ENCODE results near the gene CSF1.

The CSF1 gene

GRCh38 chr1:109907190-109907774, 3.4 kb upstream of the CSF1 start:
- H3K4me3 ChIP-seq (ENCODE audit: low read length) = no peak overlapping the region
- no peak for DNase-seq (ENCODE audit: low read depth)
- TF ChIP-seq, protein P1, sequence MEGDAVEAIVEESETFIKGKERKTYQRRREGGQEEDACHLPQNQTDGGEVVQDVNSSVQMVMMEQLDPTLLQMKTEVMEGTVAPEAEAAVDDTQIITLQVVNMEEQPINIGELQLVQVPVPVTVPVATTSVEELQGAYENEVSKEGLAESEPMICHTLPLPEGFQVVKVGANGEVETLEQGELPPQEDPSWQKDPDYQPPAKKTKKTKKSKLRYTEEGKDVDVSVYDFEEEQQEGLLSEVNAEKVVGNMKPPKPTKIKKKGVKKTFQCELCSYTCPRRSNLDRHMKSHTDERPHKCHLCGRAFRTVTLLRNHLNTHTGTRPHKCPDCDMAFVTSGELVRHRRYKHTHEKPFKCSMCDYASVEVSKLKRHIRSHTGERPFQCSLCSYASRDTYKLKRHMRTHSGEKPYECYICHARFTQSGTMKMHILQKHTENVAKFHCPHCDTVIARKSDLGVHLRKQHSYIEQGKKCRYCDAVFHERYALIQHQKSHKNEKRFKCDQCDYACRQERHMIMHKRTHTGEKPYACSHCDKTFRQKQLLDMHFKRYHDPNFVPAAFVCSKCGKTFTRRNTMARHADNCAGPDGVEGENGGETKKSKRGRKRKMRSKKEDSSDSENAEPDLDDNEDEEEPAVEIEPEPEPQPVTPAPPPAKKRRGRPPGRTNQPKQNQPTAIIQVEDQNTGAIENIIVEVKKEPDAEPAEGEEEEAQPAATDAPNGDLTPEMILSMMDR (IDR thresholded peaks at IDR 0.05; ENCODE audit: insufficient read depth, low read depth, low read length, missing control alignments) = no peak

GRCh38 chr1:109908836-109909235, 1.8 kb upstream of the CSF1 start:
- H3K4me3 ChIP-seq (ENCODE audit: low read length) = no peak overlapping the region
- TF ChIP-seq, protein P1 (IDR thresholded peaks at IDR 0.05; ENCODE audit: insufficient read depth, low read depth, low read length, missing control alignments) = no peak
- DNase-seq (ENCODE audit: low read depth) = no peak

- TF ChIP-seq, protein P1 (IDR thresholded peaks at IDR 0.05; ENCODE audit: insufficient read depth, low read depth, low read length, missing control alignments) = no peak
- H3K4me3 ChIP-seq (ENCODE audit: low read length) = no peak overlapping the region
- no peak for DNase-seq (ENCODE audit: low read depth)
Measured at GRCh38 chr1:109909561-109909960, 1.1 kb upstream of the CSF1 start.

DNA sequence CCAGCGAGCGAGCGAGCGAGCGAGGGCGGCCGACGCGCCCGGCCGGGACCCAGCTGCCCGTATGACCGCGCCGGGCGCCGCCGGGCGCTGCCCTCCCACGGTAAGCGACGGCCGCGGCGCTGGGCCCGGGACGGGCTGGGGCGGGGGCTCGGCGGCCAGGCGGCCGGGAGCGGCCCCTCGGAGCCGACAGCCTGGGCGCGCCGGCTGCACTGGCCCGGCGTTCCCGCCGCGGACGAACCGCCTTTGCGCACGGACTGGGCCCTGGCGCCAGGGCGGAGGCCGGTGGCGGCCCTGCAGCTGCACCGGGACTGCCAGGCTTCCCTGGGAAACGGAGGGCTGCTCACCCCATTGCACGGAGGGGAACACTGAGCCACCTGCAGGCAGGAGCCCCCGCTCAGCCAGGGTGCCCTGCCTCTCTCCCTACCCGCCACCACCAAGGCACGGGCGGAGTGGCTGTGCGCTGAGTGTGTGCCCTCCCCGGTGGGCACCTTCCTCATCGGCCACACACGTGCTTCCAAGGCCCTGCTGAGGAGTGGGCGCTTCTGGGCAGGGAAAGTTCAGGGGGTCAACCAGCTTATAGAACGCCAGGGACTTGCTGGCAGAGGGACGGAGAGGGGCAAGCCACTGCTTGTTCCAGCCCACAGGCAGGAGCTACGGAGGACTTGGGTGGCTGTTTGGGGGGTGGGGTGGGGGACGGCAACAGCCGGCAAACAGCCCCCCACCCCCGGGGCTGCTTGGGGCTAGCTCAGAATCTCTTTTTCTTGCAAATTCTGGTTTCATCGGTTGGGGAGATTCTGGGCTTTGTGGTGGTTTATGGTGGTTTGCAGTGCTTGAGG, 532 bp downstream of the CSF1 start:
- no peak for DNase-seq (ENCODE audit: low read depth)

DNA sequence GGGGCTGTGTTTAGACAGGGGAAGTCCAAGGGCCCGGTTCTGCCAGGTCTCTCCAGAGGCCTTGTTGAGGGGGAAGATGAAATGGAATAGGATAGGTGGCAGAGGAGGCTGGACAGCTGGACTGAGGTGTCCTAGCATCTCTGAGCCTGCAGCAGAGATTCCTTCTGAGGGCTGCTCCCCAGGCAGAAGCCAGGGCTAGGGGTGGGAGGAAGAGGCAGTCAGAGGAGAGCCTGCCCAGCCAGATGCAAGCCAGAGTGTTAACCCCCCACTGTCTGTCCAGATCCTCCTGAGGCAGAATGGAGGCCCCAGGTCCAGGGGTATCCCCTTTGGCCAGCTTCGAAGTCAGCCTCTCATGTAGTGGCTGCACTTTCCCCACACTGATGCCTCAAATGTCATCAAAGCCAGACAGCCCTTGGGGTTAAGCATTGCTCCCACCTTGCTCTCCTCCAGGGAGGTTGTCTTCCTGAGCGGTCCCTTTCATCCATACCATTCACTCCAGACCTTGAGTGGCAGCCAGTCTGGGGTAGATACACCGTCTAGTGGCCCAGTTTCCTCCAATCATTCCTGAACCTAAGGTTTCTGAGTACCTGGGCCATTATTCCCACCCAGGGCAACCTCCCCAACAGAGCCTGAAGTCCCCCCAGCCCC, 1.7 kb downstream of the CSF1 start:
- H3K4me3 ChIP-seq (ENCODE audit: low read length) = no peak overlapping the region
- TF ChIP-seq, protein P1 (IDR thresholded peaks at IDR 0.05; ENCODE audit: insufficient read depth, low read depth, low read length, missing control alignments) = no peak
- DNase-seq (ENCODE audit: low read depth) = no peak

More for the DNA sequence above, 532 bp downstream of the CSF1 start:
- TF ChIP-seq, protein P1 (IDR thresholded peaks at IDR 0.05; ENCODE audit: insufficient read depth, low read depth, low read length, missing control alignments) = no peak
- peak overlapping the region; percentile 65 for H3K4me3 ChIP-seq (ENCODE audit: low read length)

- no peak for DNase-seq (ENCODE audit: low read depth)
- no peak overlapping the region for H3K4me3 ChIP-seq (ENCODE audit: low read length)
- TF ChIP-seq, protein P1 (IDR thresholded peaks at IDR 0.05; ENCODE audit: insufficient read depth, low read depth, low read length, missing control alignments) = no peak
Measured at GRCh38 chr1:109912873-109913272, 2.2 kb downstream of the CSF1 start.

Measured in epithelial cell of esophagus (primary cell).